ENCODE results near the gene DUSP22. TPM values are rescaled to one million over a fixed set of nuclear protein-coding genes. Genes with fewer than 3 reads are reported as not detected.
A peak's percentile ranks its signal among the peaks of the same experiment; 100 is the strongest.

DUSP22 gene
- total RNA-seq, 2 donors from 2014 or later: 33.5 to 35.4 TPM

GRCh38 chr6:293193-294174, 1.2 kb downstream of the DUSP22 start:
- no peak for TF ChIP-seq CTCF (conservative IDR thresholded peaks at IDR 0.05)
- Histone ChIP-seq H3K27me3 (ENCODE audit: control insufficient read depth, insufficient read depth, low read length, poor library complexity, severe bottlenecking) (no peaks in the 10 kb centered on the region), H3K9ac (ENCODE audit: extremely low read depth, low read length, poor library complexity, severe bottlenecking) (peak overlapping the region; percentile 16), H3K4me1 (ENCODE audit: control insufficient read depth, insufficient read depth, low read length) (peaks cover 3% of the 10 kb centered on the region), H3K4me3 (ENCODE audit: low read length) (peak overlapping the region; percentile 87), H3K36me3 (ENCODE audit: control insufficient read depth, insufficient read depth, low read length) (no peaks in the 10 kb centered on the region), H3K9me3 (ENCODE audit: control insufficient read depth, low read length) (peaks cover 10% of the 10 kb centered on the region), H3K27ac (ENCODE audit: low read depth, low read length) (no peak overlapping the region)
- DNase-seq: peak; percentile 69
- peak overlapping the region; percentile 72 for H3K4me3 Mint-ChIP-seq
- no peak overlapping the region for H3K27ac Mint-ChIP-seq
- peaks cover 4% of the 10 kb centered on the region for H3K27me3 Mint-ChIP-seq (ENCODE audit: insufficient read depth)
- peaks cover 57% of the 10 kb centered on the region for H3K9me3 Mint-ChIP-seq
- H3K36me3 Mint-ChIP-seq (ENCODE audit: low read depth): no peaks in the 10 kb centered on the region
- peaks cover 30% of the 10 kb centered on the region for H3K4me1 Mint-ChIP-seq
- 48 to 49% methylated on average over 16 to 23 of the region's 24 CpGs for WGBS, 2 experiments (ENCODE audit: insufficient coverage in 1 of 2, insufficient read length in 1 of 2)

GRCh38 chr6:294656-295565, 2.6 kb downstream of the DUSP22 start:
- Histone ChIP-seq H3K9ac (ENCODE audit: extremely low read depth, low read length, poor library complexity, severe bottlenecking) (no peak overlapping the region), H3K27ac (ENCODE audit: low read depth, low read length) (no peak overlapping the region), H3K9me3 (ENCODE audit: control insufficient read depth, low read length) (peaks cover 9% of the 10 kb centered on the region), H3K27me3 (ENCODE audit: control insufficient read depth, insufficient read depth, low read length, poor library complexity, severe bottlenecking) (no peaks in the 10 kb centered on the region), H3K36me3 (ENCODE audit: control insufficient read depth, insufficient read depth, low read length) (no peaks in the 10 kb centered on the region), H3K4me1 (ENCODE audit: control insufficient read depth, insufficient read depth, low read length) (peaks cover 3% of the 10 kb centered on the region), H3K4me3 (ENCODE audit: low read length) (no peak overlapping the region)
- no peak for DNase-seq
- Mint-ChIP-seq H3K9me3 (peaks cover 54% of the 10 kb centered on the region), H3K4me1 (peaks cover 30% of the 10 kb centered on the region), H3K4me3 (no peak overlapping the region), H3K27me3 (ENCODE audit: insufficient read depth) (peaks cover 2% of the 10 kb centered on the region), H3K27ac (no peak overlapping the region), H3K36me3 (ENCODE audit: low read depth) (no peaks in the 10 kb centered on the region)
- 88 to 90% methylated on average over 16 to 17 of the region's 17 CpGs for WGBS, 2 experiments (ENCODE audit: insufficient coverage in 1 of 2, insufficient read length in 1 of 2)
- TF ChIP-seq CTCF (conservative IDR thresholded peaks at IDR 0.05): no peak
